Hepatocyte (in vitro differentiated cells): ENCODE measurements around the gene STK32B.

Experiments
- EZH2phosphoT487 ChIP-seq: fragments of 200-600 bp; sonication (generic); IDR thresholded peaks from one replicate; pipeline ENCODE4 v1.6.1; 2018; ENCODE audit warnings: antibody characterized with exemption, mild to moderate bottlenecking, low read depth, moderate library complexity; ENCODE audit not compliant: unreplicated experiment, severe bottlenecking
- TF ChIP-seq, protein P1 (sequence below): fragments of 200-600 bp; sonication (generic); IDR thresholded peaks from 2 replicates; pipeline ENCODE4 v1.5.1; 2016; ENCODE audit warnings: antibody characterized with exemption, mild to moderate bottlenecking; ENCODE audit not compliant: poor library complexity

DNA sequence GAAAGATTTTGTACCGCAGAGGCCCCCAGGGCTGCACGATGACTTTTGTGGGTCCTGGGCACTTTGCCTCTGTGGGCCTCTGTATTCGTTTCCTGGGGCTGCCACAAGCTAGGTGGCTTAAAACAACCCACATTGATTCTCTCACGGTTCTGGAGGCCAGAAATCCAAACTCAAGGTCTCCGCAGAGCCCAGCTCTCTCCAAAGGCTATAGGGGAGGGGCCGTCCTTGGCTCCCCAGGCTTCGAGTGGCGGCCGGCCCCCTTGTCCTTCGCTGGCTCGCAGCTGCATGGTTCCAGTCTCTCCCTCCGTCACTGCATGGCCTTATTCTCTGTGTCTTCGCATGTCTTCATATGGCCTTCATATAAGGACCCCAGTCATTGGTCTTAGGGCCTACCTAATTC lies 415.8 kb downstream of the STK32B start:
- TF ChIP-seq, protein P1, sequence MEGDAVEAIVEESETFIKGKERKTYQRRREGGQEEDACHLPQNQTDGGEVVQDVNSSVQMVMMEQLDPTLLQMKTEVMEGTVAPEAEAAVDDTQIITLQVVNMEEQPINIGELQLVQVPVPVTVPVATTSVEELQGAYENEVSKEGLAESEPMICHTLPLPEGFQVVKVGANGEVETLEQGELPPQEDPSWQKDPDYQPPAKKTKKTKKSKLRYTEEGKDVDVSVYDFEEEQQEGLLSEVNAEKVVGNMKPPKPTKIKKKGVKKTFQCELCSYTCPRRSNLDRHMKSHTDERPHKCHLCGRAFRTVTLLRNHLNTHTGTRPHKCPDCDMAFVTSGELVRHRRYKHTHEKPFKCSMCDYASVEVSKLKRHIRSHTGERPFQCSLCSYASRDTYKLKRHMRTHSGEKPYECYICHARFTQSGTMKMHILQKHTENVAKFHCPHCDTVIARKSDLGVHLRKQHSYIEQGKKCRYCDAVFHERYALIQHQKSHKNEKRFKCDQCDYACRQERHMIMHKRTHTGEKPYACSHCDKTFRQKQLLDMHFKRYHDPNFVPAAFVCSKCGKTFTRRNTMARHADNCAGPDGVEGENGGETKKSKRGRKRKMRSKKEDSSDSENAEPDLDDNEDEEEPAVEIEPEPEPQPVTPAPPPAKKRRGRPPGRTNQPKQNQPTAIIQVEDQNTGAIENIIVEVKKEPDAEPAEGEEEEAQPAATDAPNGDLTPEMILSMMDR, result no peak
- no peak for TF ChIP-seq EZH2phosphoT487
